ENCODE measurements around the gene SYNE2.

GRCh38 chr14:64159588-64159987, 306.8 kb downstream of the SYNE2 start:
- TF ChIP-seq CTCF (IDR thresholded peaks at IDR 0.05; ENCODE audit: insufficient read depth, low read length) = no peak
- no peak for TF ChIP-seq POLR2AphosphoS5 (IDR thresholded peaks at IDR 0.05; ENCODE audit: low read depth)

Measured in HL-60 (cell line).